ENCODE results near the gene LMAN2. TPM values are rescaled to one million over a fixed set of nuclear protein-coding genes. Genes with fewer than 3 reads are reported as not detected.

LMAN2 gene
- total RNA-seq, 3 donors from 2014 or later = 91.9 to 150 (median 139) TPM

DNA sequence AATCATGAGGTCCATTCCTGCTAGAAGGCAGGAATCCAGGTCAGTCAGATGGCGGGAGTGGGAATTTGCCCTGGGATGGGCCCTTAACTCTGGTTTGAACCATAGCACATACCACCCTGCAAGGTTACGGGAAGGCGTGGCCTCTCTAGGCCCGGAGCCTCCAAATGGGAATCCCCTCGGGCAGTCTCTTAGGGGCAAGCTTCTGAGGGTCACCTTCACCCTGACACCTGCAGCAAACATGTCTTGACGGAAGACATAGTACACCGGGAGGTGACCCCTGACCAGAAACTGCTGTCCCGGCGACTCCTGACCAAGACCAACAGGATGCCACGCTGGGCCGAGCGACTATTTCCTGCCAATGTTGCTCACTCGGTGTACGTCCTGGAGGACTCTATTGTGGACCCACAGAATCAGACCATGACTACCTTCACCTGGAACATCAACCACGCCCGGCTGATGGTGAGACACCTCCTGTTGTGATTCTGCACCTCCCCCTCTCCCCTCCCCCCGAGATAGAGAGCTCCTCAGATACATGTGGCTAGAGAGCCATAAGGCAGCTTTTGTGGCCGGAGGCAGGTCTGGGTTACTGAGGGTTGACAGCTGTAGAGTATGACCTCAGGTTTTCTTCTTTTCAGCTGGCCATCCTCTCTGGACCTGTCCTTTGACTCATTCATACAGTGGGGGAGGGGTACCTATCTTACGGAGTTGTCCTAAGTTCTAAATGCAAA lies 46.9 kb downstream of the LMAN2 start:
- ATAC-seq (peak; percentile 41), DNase-seq (peak; percentile 80 to 93 (median 84))
- intact Hi-C loops (cut with DNase I, micrococcal nuclease) = no loop called here
- H3K4me3 ChIP-seq = peak overlapping the region; percentile 92
- no peaks in the 10 kb centered on the region for H3K9me3 ChIP-seq
- no peaks in the 10 kb centered on the region for H3K36me3 ChIP-seq (ENCODE audit: low read depth)
- H3K4me1 ChIP-seq (ENCODE audit: low read depth) = peaks cover 45% of the 10 kb centered on the region
- TF ChIP-seq, protein P1, sequence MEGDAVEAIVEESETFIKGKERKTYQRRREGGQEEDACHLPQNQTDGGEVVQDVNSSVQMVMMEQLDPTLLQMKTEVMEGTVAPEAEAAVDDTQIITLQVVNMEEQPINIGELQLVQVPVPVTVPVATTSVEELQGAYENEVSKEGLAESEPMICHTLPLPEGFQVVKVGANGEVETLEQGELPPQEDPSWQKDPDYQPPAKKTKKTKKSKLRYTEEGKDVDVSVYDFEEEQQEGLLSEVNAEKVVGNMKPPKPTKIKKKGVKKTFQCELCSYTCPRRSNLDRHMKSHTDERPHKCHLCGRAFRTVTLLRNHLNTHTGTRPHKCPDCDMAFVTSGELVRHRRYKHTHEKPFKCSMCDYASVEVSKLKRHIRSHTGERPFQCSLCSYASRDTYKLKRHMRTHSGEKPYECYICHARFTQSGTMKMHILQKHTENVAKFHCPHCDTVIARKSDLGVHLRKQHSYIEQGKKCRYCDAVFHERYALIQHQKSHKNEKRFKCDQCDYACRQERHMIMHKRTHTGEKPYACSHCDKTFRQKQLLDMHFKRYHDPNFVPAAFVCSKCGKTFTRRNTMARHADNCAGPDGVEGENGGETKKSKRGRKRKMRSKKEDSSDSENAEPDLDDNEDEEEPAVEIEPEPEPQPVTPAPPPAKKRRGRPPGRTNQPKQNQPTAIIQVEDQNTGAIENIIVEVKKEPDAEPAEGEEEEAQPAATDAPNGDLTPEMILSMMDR (IDR thresholded peaks at IDR 0.05) = no peak

DNA sequence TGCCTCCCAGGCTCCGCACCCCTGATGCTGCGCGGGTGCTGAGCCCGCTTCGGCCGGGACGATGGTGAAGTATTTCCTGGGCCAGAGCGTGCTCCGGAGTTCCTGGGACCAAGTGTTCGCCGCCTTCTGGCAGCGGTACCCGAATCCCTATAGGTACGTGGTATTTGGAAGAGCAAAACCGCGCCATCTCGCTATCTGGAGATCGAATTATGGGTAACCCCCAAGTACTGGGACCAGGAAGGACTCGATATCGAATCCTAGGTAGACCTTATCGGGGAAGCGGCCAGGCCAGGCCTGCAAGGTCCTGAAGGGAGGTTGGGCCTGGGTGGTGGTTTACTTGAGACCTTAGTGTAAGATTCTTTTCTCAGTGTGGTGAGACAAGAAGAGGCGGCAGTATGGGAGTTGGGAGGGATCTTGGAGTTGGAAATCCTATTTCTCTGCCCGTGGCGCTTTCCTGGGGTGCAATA lies 47.5 kb downstream of the LMAN2 start:
- ATAC-seq (peak; percentile 7), DNase-seq (peak in 1 of 3 donors; percentile 65)
- Histone ChIP-seq H3K9me3 (no peaks in the 10 kb centered on the region), H3K4me3 (peak overlapping the region; percentile 92), H3K4me1 (ENCODE audit: low read depth) (peaks cover 51% of the 10 kb centered on the region), H3K36me3 (ENCODE audit: low read depth) (no peaks in the 10 kb centered on the region)
- TF ChIP-seq, protein P1 (IDR thresholded peaks at IDR 0.05) = no peak
- intact Hi-C loops (cut with DNase I, micrococcal nuclease) = no loop called here

DNA sequence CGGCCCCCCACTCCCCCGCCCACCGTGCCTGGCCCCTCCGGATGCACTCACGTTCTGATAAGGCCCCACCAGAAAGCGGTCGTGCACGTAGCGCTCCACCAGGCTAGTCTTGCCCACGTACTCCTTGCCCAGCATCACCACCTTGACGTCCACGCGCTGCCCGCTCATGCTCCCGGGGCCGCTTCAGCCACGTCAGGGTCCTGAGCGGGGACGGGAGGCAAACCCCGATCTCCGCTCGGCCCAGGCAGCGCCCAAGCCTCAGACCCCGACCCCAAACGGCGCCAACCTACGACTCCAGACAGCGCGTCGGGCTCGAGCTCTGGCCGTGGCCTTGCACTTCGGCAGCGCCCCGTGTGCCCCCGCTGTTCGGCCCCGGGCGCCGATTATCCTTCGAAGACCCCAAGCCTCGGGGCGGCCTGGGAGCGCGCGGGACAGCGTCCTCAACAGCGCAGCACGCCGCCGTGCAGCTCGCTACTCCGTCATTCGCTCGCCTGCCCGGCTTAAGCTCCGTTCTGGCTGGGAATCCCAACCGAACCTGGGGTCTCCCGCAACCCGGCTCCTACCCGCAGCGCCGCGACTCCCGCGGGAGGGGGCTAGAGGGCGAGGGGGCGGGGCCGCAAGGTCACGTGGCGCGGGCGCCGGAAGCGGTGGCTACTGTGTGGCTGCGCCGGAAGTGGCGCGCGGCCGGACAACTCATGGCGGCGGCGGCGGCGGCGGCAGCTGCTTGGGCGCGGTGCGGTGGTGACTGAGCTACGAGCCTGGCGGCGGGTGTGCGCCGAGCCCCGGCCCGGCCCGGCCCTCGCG lies 48.1 kb downstream of the LMAN2 start, which contains the start of the genes PRELID1 and RAB24:
TSS of gene PRELID1 (plus strand) at position 679 of the 804 bp plus-strand sequence. CDS start 187 bp downstream, outside the sequence.
TSS of gene RAB24 (minus strand) at position 599 of the 804 bp plus-strand sequence. CDS start at position 168, 431 bp downstream.
- ATAC-seq (peak; percentile 80), DNase-seq (peak; percentile 94 to 95 (median 94))
- Histone ChIP-seq H3K9me3 (no peaks in the 10 kb centered on the region), H3K4me3 (peak within 1 kb of the TSS; percentile 92), H3K36me3 (ENCODE audit: low read depth) (no peaks in the 10 kb centered on the region), H3K4me1 (ENCODE audit: low read depth) (peaks cover 55% of the 10 kb centered on the region)
- intact Hi-C loops (cut with DNase I, micrococcal nuclease) = no loop called here
- TF ChIP-seq, protein P1 (IDR thresholded peaks at IDR 0.05) = no peak

DNA sequence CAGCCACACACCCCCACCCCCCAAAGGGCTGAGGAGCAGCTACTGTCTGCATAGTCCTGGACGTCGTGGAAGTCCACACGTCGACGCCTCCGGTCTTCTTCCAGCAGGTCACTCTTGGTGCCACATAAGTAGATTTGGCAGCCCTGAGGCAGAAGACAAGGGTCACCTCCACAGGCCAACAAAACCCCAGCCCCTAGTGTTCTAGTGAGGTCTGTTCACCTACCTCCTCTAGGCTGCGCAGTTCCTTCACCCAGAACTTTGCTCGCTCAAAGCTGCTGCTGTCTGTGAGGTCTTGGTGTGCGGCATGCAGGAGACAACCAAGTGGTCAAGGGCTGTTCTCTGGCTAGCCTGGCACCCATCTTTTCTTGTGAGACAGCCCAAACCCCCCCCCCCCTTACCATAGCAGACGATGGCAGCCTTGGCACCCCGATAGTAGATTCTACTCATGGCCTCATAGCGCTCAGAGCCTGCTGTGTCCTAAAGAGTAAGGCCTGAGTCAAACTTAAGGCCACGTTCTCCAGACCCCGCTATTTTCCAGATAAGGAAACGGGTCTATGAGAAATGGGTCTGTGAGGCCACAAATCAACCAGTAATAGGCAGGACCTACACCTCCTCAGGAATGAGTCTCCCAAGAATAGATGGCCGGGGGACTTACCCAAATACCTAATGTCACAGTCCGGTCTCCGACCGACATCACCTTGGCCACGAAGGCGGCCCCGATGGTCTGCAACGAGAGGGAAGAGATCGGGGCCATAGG lies 48.9 kb downstream of the LMAN2 start:
- DNase-seq = peak in 1 of 3 donors; percentile 61
- no peaks in the 10 kb centered on the region for H3K36me3 ChIP-seq (ENCODE audit: low read depth)
- peaks cover 55% of the 10 kb centered on the region for H3K4me1 ChIP-seq (ENCODE audit: low read depth)
- peak overlapping the region; percentile 92 for H3K4me3 ChIP-seq
- no peak for ATAC-seq
- intact Hi-C loops (cut with DNase I, micrococcal nuclease) = no loop called here
- no peaks in the 10 kb centered on the region for H3K9me3 ChIP-seq
- TF ChIP-seq, protein P1 (IDR thresholded peaks at IDR 0.05) = no peak

DNA sequence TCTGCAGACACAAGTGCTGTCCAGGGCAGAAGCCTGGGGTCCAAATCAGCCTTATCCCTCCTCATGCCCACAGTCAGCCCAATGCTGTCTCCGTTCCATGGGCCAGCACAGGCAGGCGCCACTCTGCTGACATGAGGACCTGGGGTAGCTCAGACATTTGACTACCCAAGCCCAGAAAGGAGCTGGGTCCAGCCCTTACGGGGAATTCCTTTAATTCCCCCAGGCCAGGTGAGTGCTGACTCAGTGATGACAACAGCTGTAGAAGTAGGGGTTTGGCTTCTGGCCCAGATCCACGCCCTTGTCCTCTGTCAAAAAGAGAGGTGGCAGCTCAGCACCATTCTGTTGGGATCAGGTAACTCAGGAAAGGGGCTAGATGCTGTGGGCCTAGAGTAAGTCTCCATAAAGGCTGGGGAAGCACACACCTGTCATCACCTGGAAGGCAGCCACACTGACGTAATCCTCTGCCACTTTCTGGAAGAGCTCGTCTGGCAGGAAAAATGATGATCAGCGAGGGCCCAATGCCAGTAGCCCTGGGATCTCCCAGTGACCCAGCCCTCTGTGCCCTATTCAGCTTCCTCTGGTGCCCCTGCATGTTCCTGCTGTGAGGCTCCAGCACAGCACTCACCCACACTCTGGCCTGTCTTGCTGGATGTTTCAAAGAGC lies 49.8 kb downstream of the LMAN2 start:
- intact Hi-C loops (cut with DNase I, micrococcal nuclease) = no loop called here
- TF ChIP-seq, protein P1 (IDR thresholded peaks at IDR 0.05) = no peak
- no peaks in the 10 kb centered on the region for H3K36me3 ChIP-seq (ENCODE audit: low read depth)
- H3K4me1 ChIP-seq (ENCODE audit: low read depth) = peaks cover 55% of the 10 kb centered on the region
- ATAC-seq (peak; percentile 44), DNase-seq (peak; percentile 75 to 95 (median 84))
- H3K4me3 ChIP-seq = no peak overlapping the region
- H3K9me3 ChIP-seq = no peaks in the 10 kb centered on the region
